T-helper 2 cell treated with Interferon-gamma antibody and Interleukin-4, amounts not matched to agents 100 ng/mL and 5 ng/mL, for 36 hours (primary cell): Measurements from ENCODE around the gene PABPN1. TPM values are rescaled to one million over a fixed set of nuclear protein-coding genes. Genes with fewer than 3 reads are reported as not detected.

ENCODE experiments used
- total RNA-seq: library from RNA; stranded (reverse); gene quantifications from 2 replicates; pipeline ENCODE4 v1.2.3, GENCODE V29; 2022

The PABPN1 gene
- total RNA-seq, 1 donor from 2014 or later, result 196 TPM

Other genes starting within 250 kb of the PABPN1 start
- gene ACIN1, start 226.3 kb upstream of the PABPN1 start, total RNA-seq, result 201 and 210 TPM in 2 replicates
- 41.2 and 44.4 TPM in 2 replicates for gene C14orf119, start 226.0 kb upstream of the PABPN1 start, total RNA-seq
- gene CIROP, start 216.5 kb upstream of the PABPN1 start, total RNA-seq, result not detected in 2 replicates
- 0.09 TPM in 1 of 2 replicates, not detected in the other for gene CEBPE, start 202.2 kb upstream of the PABPN1 start, total RNA-seq
- 1.0 and 2.0 TPM in 2 replicates for gene SLC7A8, start 137.8 kb upstream of the PABPN1 start, total RNA-seq
- not detected in 2 replicates for gene RNF212B, start 83.5 kb upstream of the PABPN1 start, total RNA-seq
- gene HOMEZ, start 35.3 kb upstream of the PABPN1 start, total RNA-seq, result 10.3 and 10.9 TPM in 2 replicates
- gene PPP1R3E, start 18.6 kb upstream of the PABPN1 start, total RNA-seq, result 26.3 and 26.5 TPM in 2 replicates
- gene BCL2L2, start 14.6 kb upstream of the PABPN1 start, total RNA-seq, result 6.4 and 8.5 TPM in 2 replicates
- gene SLC22A17, start 31.4 kb downstream of the PABPN1 start, total RNA-seq, result 1.4 and 2.0 TPM in 2 replicates
- gene EFS, start 43.7 kb downstream of the PABPN1 start, total RNA-seq, result not detected in 2 replicates
- gene IL25, start 51.4 kb downstream of the PABPN1 start, total RNA-seq, result not detected in 2 replicates
- gene CMTM5, start 55.6 kb downstream of the PABPN1 start, total RNA-seq, result not detected in 2 replicates
- 0.05 TPM in 1 of 2 replicates, not detected in the other for gene MYH6, start 86.8 kb downstream of the PABPN1 start, total RNA-seq
- gene MYH7, start 114.2 kb downstream of the PABPN1 start, total RNA-seq, result not detected in 2 replicates
- gene NGDN, start 148.2 kb downstream of the PABPN1 start, total RNA-seq, result 46.2 and 46.3 TPM in 2 replicates
- 0.98 and 1.3 TPM in 2 replicates for gene ZFHX2, start 230.3 kb downstream of the PABPN1 start, total RNA-seq
- gene THTPA, start 234.8 kb downstream of the PABPN1 start, total RNA-seq, result 10.9 and 19.9 TPM in 2 replicates
- 251 and 253 TPM in 2 replicates for gene AP1G2, start 246.3 kb downstream of the PABPN1 start, total RNA-seq